Astrocyte (in vitro differentiated cells and primary cell): ENCODE results near the gene KPNA5.

Experiments used
- EZH2 ChIP-seq: IDR thresholded peaks from 2 replicates; pipeline ENCODE4 v1.6.1; 2012; ENCODE audit warnings: mild to moderate bottlenecking, low read length, inconsistent platforms; ENCODE audit not compliant: insufficient read depth
- TF ChIP-seq, protein P1 (sequence below): IDR thresholded peaks from 2 replicates; pipeline ENCODE4 v1.5.1; 2011; ENCODE audit warnings: low read depth, mild to moderate bottlenecking, inconsistent platforms, low read length, moderate library complexity; ENCODE audit not compliant: insufficient read depth

DNA sequence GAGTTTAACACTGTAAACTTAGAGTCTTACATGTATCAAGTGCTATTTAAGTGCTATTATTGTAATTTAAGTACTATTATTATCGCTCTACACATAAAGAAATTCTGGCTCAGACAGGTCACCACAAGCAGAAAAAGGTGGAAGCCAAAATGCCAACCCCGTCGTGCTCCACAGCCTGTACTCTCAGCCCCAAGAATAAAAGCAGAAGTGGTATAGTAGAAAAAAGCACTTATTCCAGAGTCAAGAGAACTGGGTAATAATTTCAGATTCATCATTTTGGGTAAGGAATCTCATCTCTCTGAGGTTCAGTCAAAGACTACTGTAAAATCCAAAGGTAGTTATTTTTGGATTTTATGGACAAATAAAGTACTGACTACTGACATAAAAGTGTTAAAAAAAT, 13.4 kb upstream of the KPNA5 start:
- TF ChIP-seq, protein P1, sequence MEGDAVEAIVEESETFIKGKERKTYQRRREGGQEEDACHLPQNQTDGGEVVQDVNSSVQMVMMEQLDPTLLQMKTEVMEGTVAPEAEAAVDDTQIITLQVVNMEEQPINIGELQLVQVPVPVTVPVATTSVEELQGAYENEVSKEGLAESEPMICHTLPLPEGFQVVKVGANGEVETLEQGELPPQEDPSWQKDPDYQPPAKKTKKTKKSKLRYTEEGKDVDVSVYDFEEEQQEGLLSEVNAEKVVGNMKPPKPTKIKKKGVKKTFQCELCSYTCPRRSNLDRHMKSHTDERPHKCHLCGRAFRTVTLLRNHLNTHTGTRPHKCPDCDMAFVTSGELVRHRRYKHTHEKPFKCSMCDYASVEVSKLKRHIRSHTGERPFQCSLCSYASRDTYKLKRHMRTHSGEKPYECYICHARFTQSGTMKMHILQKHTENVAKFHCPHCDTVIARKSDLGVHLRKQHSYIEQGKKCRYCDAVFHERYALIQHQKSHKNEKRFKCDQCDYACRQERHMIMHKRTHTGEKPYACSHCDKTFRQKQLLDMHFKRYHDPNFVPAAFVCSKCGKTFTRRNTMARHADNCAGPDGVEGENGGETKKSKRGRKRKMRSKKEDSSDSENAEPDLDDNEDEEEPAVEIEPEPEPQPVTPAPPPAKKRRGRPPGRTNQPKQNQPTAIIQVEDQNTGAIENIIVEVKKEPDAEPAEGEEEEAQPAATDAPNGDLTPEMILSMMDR, result no peak
- no peak for TF ChIP-seq EZH2
